ENCODE measurements around the gene RAB15.

DNA sequence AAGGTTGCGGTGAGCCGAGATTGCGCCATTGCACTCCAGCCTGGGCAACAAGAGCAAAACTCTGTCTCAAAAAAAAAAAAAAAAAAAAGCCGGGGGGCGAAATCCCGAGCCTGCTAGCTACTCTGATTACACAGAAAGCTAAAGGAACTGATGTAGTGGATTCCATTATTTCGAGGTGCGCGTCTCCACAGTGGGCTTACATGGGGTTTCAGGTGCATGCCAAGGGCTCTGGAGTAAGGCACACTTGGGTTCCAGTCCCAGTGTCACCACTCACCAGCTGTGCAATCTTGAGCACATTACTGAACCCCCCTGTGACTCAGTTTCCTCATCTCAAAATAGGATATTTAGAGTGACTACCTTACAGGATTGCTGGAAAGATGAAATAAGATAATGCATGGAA is 1.7 kb upstream of the RAB15 start:
- TF ChIP-seq POLR2AphosphoS5 (IDR thresholded peaks at IDR 0.05) (no peak), POLR2A (IDR thresholded peaks at IDR 0.05) (no peak), CTCF (IDR thresholded peaks at IDR 0.05) (no peak), EP300 (IDR thresholded peaks at IDR 0.05) (no peak)

Measured in gastroesophageal sphincter (tissue), 3 donors.